OCI-LY1 (cell line): ENCODE measurements around the gene CD226.
"Not testable (repeated sequence)": the region's sequence is repeated elsewhere in the genome, so short reads cannot be mapped to it uniquely, and the experiment has no call there.

Experiments
- EZH2 ChIP-seq: fragments of 200-600 bp; sonication (generic), shearing (Covaris generic); IDR thresholded peaks from 2 replicates; pipeline ENCODE4 v1.8.0; 2017; ENCODE audit warnings: borderline replicate concordance, mixed run types, mild to moderate bottlenecking, antibody characterized with exemption, low read length, moderate library complexity, mixed read lengths
- TF ChIP-seq, protein P1 (sequence below): fragments of 200-600 bp; sonication (generic), shearing (Covaris generic); IDR thresholded peaks from 2 replicates; pipeline ENCODE4 v1.5.1; 2017; ENCODE audit warnings: mild to moderate bottlenecking, antibody characterized with exemption, low read length, moderate library complexity, mixed read lengths

DNA sequence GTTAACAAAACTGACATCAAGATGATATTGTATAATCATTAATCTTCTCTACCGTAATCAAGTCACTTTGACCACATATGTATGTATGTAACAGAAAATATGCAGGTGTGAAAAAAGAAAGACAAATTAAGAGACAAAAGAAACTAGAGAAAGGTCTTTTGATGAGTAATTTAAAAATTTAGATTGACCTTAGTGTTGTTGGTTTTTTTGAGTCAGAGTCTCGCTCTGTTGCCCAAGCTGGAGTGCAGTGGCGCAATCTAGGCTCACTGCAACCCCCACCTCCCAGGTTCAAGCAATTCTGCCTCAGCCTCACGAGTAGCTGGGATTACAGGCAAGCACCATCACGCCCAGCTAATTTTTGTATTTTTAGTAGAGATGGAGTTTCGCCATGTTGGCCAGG lies 82.9 kb downstream of the CD226 start:
- TF ChIP-seq, protein P1, sequence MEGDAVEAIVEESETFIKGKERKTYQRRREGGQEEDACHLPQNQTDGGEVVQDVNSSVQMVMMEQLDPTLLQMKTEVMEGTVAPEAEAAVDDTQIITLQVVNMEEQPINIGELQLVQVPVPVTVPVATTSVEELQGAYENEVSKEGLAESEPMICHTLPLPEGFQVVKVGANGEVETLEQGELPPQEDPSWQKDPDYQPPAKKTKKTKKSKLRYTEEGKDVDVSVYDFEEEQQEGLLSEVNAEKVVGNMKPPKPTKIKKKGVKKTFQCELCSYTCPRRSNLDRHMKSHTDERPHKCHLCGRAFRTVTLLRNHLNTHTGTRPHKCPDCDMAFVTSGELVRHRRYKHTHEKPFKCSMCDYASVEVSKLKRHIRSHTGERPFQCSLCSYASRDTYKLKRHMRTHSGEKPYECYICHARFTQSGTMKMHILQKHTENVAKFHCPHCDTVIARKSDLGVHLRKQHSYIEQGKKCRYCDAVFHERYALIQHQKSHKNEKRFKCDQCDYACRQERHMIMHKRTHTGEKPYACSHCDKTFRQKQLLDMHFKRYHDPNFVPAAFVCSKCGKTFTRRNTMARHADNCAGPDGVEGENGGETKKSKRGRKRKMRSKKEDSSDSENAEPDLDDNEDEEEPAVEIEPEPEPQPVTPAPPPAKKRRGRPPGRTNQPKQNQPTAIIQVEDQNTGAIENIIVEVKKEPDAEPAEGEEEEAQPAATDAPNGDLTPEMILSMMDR = not testable (repeated sequence)
- TF ChIP-seq EZH2 = not testable (repeated sequence)
